ENCODE measurements around the gene ORC1.
A peak's percentile ranks its signal among the peaks of the same experiment; 100 is the strongest.

ORC1 gene

GRCh38 chr1:52355847-52356505, 48.2 kb downstream of the ORC1 start:
- in situ Hi-C loops (cut with MboI; ENCODE audit: low pct_unique_long_range_greater_than_20kb, low sequenced_read_pairs, unreplicated experiment): no loop called here
- no peak for DNase-seq (ENCODE audit: low spot score)
- TF ChIP-seq CTCF (IDR thresholded peaks at IDR 0.05; ENCODE audit: extremely low read depth, insufficient read depth, missing control alignments): no peak

GRCh38 chr1:52355436-52355835, 48.8 kb downstream of the ORC1 start:
- DNase-seq (ENCODE audit: low spot score): no peak
- in situ Hi-C loops (cut with MboI; ENCODE audit: low pct_unique_long_range_greater_than_20kb, low sequenced_read_pairs, unreplicated experiment): no loop called here
- no peak for TF ChIP-seq CTCF (IDR thresholded peaks at IDR 0.05; ENCODE audit: extremely low read depth, insufficient read depth, missing control alignments)

- in situ Hi-C loops (cut with MboI; ENCODE audit: low pct_unique_long_range_greater_than_20kb, low sequenced_read_pairs, unreplicated experiment): no loop called here
- no peak for TF ChIP-seq CTCF (IDR thresholded peaks at IDR 0.05; ENCODE audit: extremely low read depth, insufficient read depth, missing control alignments)
- DNase-seq (ENCODE audit: low spot score): no peak
These were observed 51.5 kb downstream of the ORC1 start for GRCh38 chr1:52352690-52353089.

GRCh38 chr1:52348704-52349300, 55.4 kb downstream of the ORC1 start:
- in situ Hi-C loops (cut with MboI; ENCODE audit: low pct_unique_long_range_greater_than_20kb, low sequenced_read_pairs, unreplicated experiment): no loop called here
- no peak for DNase-seq (ENCODE audit: low spot score)
- peak; percentile 16 for TF ChIP-seq CTCF (IDR thresholded peaks at IDR 0.05; ENCODE audit: extremely low read depth, insufficient read depth, missing control alignments)

GRCh38 chr1:52346653-52347052, 57.6 kb downstream of the ORC1 start:
- in situ Hi-C loops (cut with MboI; ENCODE audit: low pct_unique_long_range_greater_than_20kb, low sequenced_read_pairs, unreplicated experiment): no loop called here
- DNase-seq (ENCODE audit: low spot score): no peak
- TF ChIP-seq CTCF (IDR thresholded peaks at IDR 0.05; ENCODE audit: extremely low read depth, insufficient read depth, missing control alignments): no peak

- DNase-seq (ENCODE audit: low spot score): no peak
- in situ Hi-C loops (cut with MboI; ENCODE audit: low pct_unique_long_range_greater_than_20kb, low sequenced_read_pairs, unreplicated experiment): no loop called here
These were observed 59.0 kb downstream of the ORC1 start for GRCh38 chr1:52345252-52345651.

More at GRCh38 chr1:52345252-52345651, 59.0 kb downstream of the ORC1 start:
- no peak for TF ChIP-seq CTCF (IDR thresholded peaks at IDR 0.05; ENCODE audit: extremely low read depth, insufficient read depth, missing control alignments)

Measured in GM13977 (cell line).